B cell (primary cell): ENCODE measurements around the gene ANGPTL2. TPM values are rescaled to one million over a fixed set of nuclear protein-coding genes. Genes with fewer than 3 reads are reported as not detected.

Experiments
- ATAC-seq: fragments of 200-7000 bp; cut with Tn5 transposase; one replicate; pipeline ENCODE4 v1.10.0; 2021; ENCODE audit warnings: low read depth, mild to moderate bottlenecking, moderate number of reproducible peaks, moderate library complexity
- CTCF ChIA-PET: fragments of 350-600 bp; sonication (Branson Sonifier 250); formaldehyde crosslinking; loops from one replicate; lab custom pipeline; 2021; ENCODE audit warnings: antibody characterized with exemption, inconsistent platforms; lab: Charles Lee
- POLR2A ChIA-PET: fragments of 350-600 bp; sonication (Branson Sonifier 250); formaldehyde crosslinking; loops from one replicate; lab custom pipeline; 2021; ENCODE audit warnings: antibody characterized with exemption; lab: Charles Lee
- DNase-seq: peaks from one replicate; pipeline ENCODE4 v3.0.0; 2013
- H2AFZ ChIP-seq: 2 replicates; pipeline ENCODE4 v1.6.1; 2012; ENCODE audit warnings: mild to moderate bottlenecking, low read depth, low read length; ENCODE audit not compliant: insufficient read depth, poor library complexity, severe bottlenecking
- H3K27ac ChIP-seq, 2 donors: 1 replicate in 1 of 2; 2 replicates in 1 of 2; pipeline ENCODE4 v1.5.1; 2012 to 2013; ENCODE audit warnings: low read length in 2 of 2, mild to moderate bottlenecking in 2 of 2, moderate library complexity in 1 of 2
- H3K27me3 ChIP-seq, 4 experiments: fragments of 200-600 bp in 1 of 4; sonication (generic) in 1 of 4; replicated peaks in 1 of 4; 1 replicate in 2 of 4; 2 replicates in 2 of 4; pipeline versions ENCODE4 v1.6.1 to v1.7.0; 2013 to 2016; ENCODE audit warnings: low read length in 3 of 4, mild to moderate bottlenecking in 2 of 4, mixed read lengths in 1 of 4, moderate library complexity in 1 of 4; ENCODE audit not compliant: insufficient read depth in 4 of 4, control insufficient read depth in 3 of 4; ENCODE audit errors: control extremely low read depth in 1 of 4
- H3K36me3 ChIP-seq, 2 experiments: replicated peaks in 1 of 2; 1 replicate in 1 of 2; 2 replicates in 1 of 2; pipeline versions ENCODE4 v1.6.1 to v1.7.1; 2013; ENCODE audit warnings: low read length in 1 of 2; ENCODE audit not compliant: insufficient read depth in 2 of 2, control insufficient read depth in 1 of 2; ENCODE audit errors: control extremely low read depth in 1 of 2, extremely low read depth in 1 of 2
- H3K4me1 ChIP-seq, 2 donors: fragments of 200-600 bp in 1 of 2; sonication (generic) in 1 of 2; 1 replicate in 1 of 2; 2 replicates in 1 of 2; pipeline versions ENCODE4 v1.5.1 to v1.6.1; 2013 to 2017; ENCODE audit warnings: low read length in 2 of 2; ENCODE audit not compliant: control insufficient read depth in 2 of 2, insufficient read depth in 2 of 2
- H3K4me2 ChIP-seq: replicated peaks from 2 replicates; pipeline ENCODE3; 2012; ENCODE audit warnings: mild to moderate bottlenecking, low read depth, low read length; ENCODE audit not compliant: poor library complexity, severe bottlenecking
- H3K4me3 ChIP-seq, 5 experiments: fragments of 200-600 bp in 1 of 5; sonication (generic) in 1 of 5; 1 replicate in 3 of 5; 2 replicates in 2 of 5; pipeline versions ENCODE4 v1.5.1 to v1.7.0; 2011 to 2016; ENCODE audit warnings: low read length in 4 of 5, mild to moderate bottlenecking in 4 of 5, low read depth in 2 of 5, control low read depth in 1 of 5, moderate library complexity in 1 of 5; ENCODE audit not compliant: insufficient read depth in 1 of 5; ENCODE audit errors: control extremely low read depth in 1 of 5, extremely low read depth in 1 of 5
- H3K79me2 ChIP-seq: fragments of 200-600 bp; sonication (generic); one replicate; pipeline ENCODE4 v1.6.0; 2016; ENCODE audit warnings: low read length; ENCODE audit not compliant: control insufficient read depth, insufficient read depth
- H3K9ac ChIP-seq: fragments of 200-600 bp; sonication (generic); 2 replicates; pipeline ENCODE4 v1.6.1; 2017; ENCODE audit warnings: mild to moderate bottlenecking, low read length, moderate library complexity
- H3K9me3 ChIP-seq, 3 donors: one replicate each; pipeline versions ENCODE4 v1.6.1 to v1.7.1; 2013; ENCODE audit warnings: low read length in 2 of 3; ENCODE audit not compliant: control insufficient read depth in 2 of 3, insufficient read depth in 1 of 3; ENCODE audit errors: control extremely low read depth in 1 of 3
- H4K20me1 ChIP-seq: 2 replicates; pipeline ENCODE4 v1.6.0; 2012; ENCODE audit warnings: mild to moderate bottlenecking, low read length; ENCODE audit not compliant: insufficient read depth, control insufficient read depth, poor library complexity, severe bottlenecking
- H3K27ac Mint-ChIP-seq: one replicate; pipeline ENCODE4 v1.8.0; 2021; ENCODE audit warnings: mixed read lengths
- H3K27me3 Mint-ChIP-seq: one replicate; pipeline ENCODE4 v1.8.0; 2021; ENCODE audit warnings: mixed read lengths
- H3K4me1 Mint-ChIP-seq: one replicate; pipeline ENCODE4 v1.8.0; 2021; ENCODE audit warnings: mixed read lengths
- H3K4me3 Mint-ChIP-seq: one replicate; pipeline ENCODE4 v1.8.0; 2021; ENCODE audit warnings: mixed read lengths
- H3K9me3 Mint-ChIP-seq: one replicate; pipeline ENCODE4 v1.8.0; 2022; ENCODE audit warnings: mixed read lengths; ENCODE audit not compliant: insufficient read depth
- CTCF ChIP-seq: fragments of 200-600 bp; IDR thresholded peaks from one replicate; pipeline ENCODE4 v1.8.0; 2022; ENCODE audit warnings: antibody characterized with exemption, mild to moderate bottlenecking
- EZH2 ChIP-seq: IDR thresholded peaks from 2 replicates; pipeline ENCODE4 v1.6.1; 2012; ENCODE audit warnings: borderline replicate concordance, low read depth, mild to moderate bottlenecking, moderate library complexity, low read length; ENCODE audit not compliant: insufficient read depth, poor library complexity, severe bottlenecking
- WGBS: methylation state at CpG from one replicate; pipeline ENCODE4 v1.1.5; 2013; ENCODE audit warnings: missing lambda C conversion rate; ENCODE audit not compliant: insufficient coverage; 5-methylcytosine and 5-hydroxymethylcytosine counted together
- intact Hi-C: fragments of 100-400 bp; cut with micrococcal nuclease; formaldehyde crosslinking; loops from one replicate; pipeline ENCODE4 v1.10.0; 2022
- polyA plus RNA-seq: library from polyadenylated mRNA; depleted of rRNA; stranded (reverse); fragments of >200 nt; gene quantifications from 2 replicates; pipeline ENCODE4 v1.2.3, GENCODE V29; 2012
- total RNA-seq, 2 donors: library from RNA; stranded (reverse); fragments of 120-200 nt in 1 of 2; gene quantifications; 1 replicate in 1 of 2; 2 replicates in 1 of 2; pipeline versions ENCODE4 v1.2.3 to v1.2.4, GENCODE V29; 2013 to 2022

Gene ANGPTL2
- total and polyA plus RNA-seq, 2 donors (not counting 1 experiment from before 2014, with no cell fraction given) = not detected

- ChIA-PET CTCF (no interaction called here), POLR2A (no interaction called here)
- Histone ChIP-seq H3K4me3 (no peak overlapping the region), H3K4me1 (peaks cover 23 to 43% of the 10 kb centered on the region in 2 donors), H3K27ac (no peak overlapping the region), H3K79me2 (no peaks in the 10 kb centered on the region), H3K4me2 (no peak overlapping the region), H3K9ac (no peak overlapping the region), H3K36me3 (no peaks in the 10 kb centered on the region), H3K27me3 (peaks cover 0 to 14% (median 5%) of the 10 kb centered on the region in 4 experiments), H3K9me3 (no peaks in the 10 kb centered on the region), H4K20me1 (no peaks in the 10 kb centered on the region), H2AFZ (no peak overlapping the region)
- ATAC-seq = no peak
- Mint-ChIP-seq H3K4me3 (no peak overlapping the region), H3K9me3 (no peaks in the 10 kb centered on the region), H3K27me3 (peaks cover 21% of the 10 kb centered on the region), H3K27ac (no peak overlapping the region), H3K4me1 (peaks cover 51% of the 10 kb centered on the region)
- TF ChIP-seq CTCF (no peak), EZH2 (no peak)
- peak; percentile 21 for DNase-seq
- intact Hi-C loops = no loop called here
- WGBS = 86% methylated on average over 7 of the region's 8 CpGs
Observed at GRCh38 chr9:127118597-127119319, 3.7 kb downstream of the ANGPTL2 start.

- DNase-seq = no peak
- H3K27me3 Mint-ChIP-seq = peaks cover 11% of the 10 kb centered on the region
- Histone ChIP-seq H3K9me3 (no peaks in the 10 kb centered on the region), H3K4me1 (peaks cover 16 to 34% of the 10 kb centered on the region in 2 donors), H3K36me3 (no peaks in the 10 kb centered on the region), H3K9ac (no peak overlapping the region), H3K4me2 (no peak overlapping the region), H4K20me1 (no peaks in the 10 kb centered on the region), H3K4me3 (no peak overlapping the region), H2AFZ (no peak overlapping the region), H3K27ac (no peak overlapping the region), H3K79me2 (no peaks in the 10 kb centered on the region), H3K27me3 (peaks cover 0 to 11% (median 3%) of the 10 kb centered on the region in 4 experiments)
- CTCF ChIA-PET = interaction anchor here (1.3 kb wide), 1 partner anchor 16 kb away, joined by 4 read pairs; no protein-coding TSS in a partner anchor
- TF ChIP-seq EZH2 = no peak
- H3K9me3 Mint-ChIP-seq = no peaks in the 10 kb centered on the region
- no CpG with 5 or more reads among the region's 4 CpGs for WGBS
- POLR2A ChIA-PET = no interaction called here
- intact Hi-C loops = no loop called here
- H3K4me3 Mint-ChIP-seq = no peak overlapping the region
- H3K27ac Mint-ChIP-seq = no peak overlapping the region
- ATAC-seq = no peak
- H3K4me1 Mint-ChIP-seq = peaks cover 42% of the 10 kb centered on the region
Observed at GRCh38 chr9:127117801-127118200, 4.6 kb downstream of the ANGPTL2 start.
